GM19240 (cell line): Measurements from ENCODE around the gene SLC1A5.

ENCODE experiments used
- DNase-seq: peaks from one replicate; pipeline ENCODE4 v3.0.0; 2011; ENCODE audit warnings: low spot score; ENCODE audit not compliant: insufficient read length

Gene SLC1A5

GRCh38 chr19:46726551-46726950 is 61.8 kb downstream of the SLC1A5 start:
- no peak for DNase-seq

- DNase-seq = no peak
Observed at GRCh38 chr19:46725859-46726393, 62.5 kb downstream of the SLC1A5 start.

- no peak for DNase-seq
Observed at GRCh38 chr19:46725036-46725820, 63.2 kb downstream of the SLC1A5 start.
